C1 segment of cervical spinal cord (tissue), 14 donors: Measurements from ENCODE around the gene TESPA1.
"Not testable (repeated sequence)": the region's sequence is repeated elsewhere in the genome, so short reads cannot be mapped to it uniquely, and the experiment has no call there.

Experiments
- DNase-seq, 14 donors: peaks; one replicate each; lab custom pipeline; 2025; lab: John Stamatoyannopoulos, UW

Gene TESPA1

GRCh38 chr12:54948171-54948570, 36.4 kb downstream of the TESPA1 start:
- DNase-seq, result no peak

GRCh38 chr12:54945082-54945481, 39.5 kb downstream of the TESPA1 start:
- DNase-seq, result no peak

GRCh38 chr12:54943292-54943691, 41.3 kb downstream of the TESPA1 start:
- not testable (repeated sequence) for DNase-seq

- peak in 11 of 14 donors; percentile 2 to 39 (median 19) for DNase-seq
Measured at GRCh38 chr12:54941659-54942058, 42.9 kb downstream of the TESPA1 start.

- DNase-seq, result no peak
Measured at GRCh38 chr12:54940727-54941315, 43.7 kb downstream of the TESPA1 start.

- DNase-seq, result no peak
Measured at GRCh38 chr12:54937929-54938328, 46.6 kb downstream of the TESPA1 start.

GRCh38 chr12:54937376-54937775, 47.2 kb downstream of the TESPA1 start:
- no peak for DNase-seq

- no peak for DNase-seq
Measured at GRCh38 chr12:54936736-54937135, 47.8 kb downstream of the TESPA1 start.

- DNase-seq, result no peak
Measured at GRCh38 chr12:54935235-54935951, 49.2 kb downstream of the TESPA1 start.

- no peak for DNase-seq
Measured at GRCh38 chr12:54934419-54934818, 50.1 kb downstream of the TESPA1 start.

- no peak for DNase-seq
Measured at GRCh38 chr12:54933376-54933775, 51.2 kb downstream of the TESPA1 start.

- DNase-seq, result no peak
Measured at GRCh38 chr12:54932691-54933090, 51.9 kb downstream of the TESPA1 start.

- no peak for DNase-seq
Measured at GRCh38 chr12:54932038-54932437, 52.5 kb downstream of the TESPA1 start.

GRCh38 chr12:54929998-54930397, 54.6 kb downstream of the TESPA1 start:
- no peak for DNase-seq

GRCh38 chr12:54926246-54926645, 58.3 kb downstream of the TESPA1 start:
- no peak for DNase-seq

GRCh38 chr12:54924972-54925707, 59.4 kb downstream of the TESPA1 start:
- no peak for DNase-seq

GRCh38 chr12:54917001-54917488, 67.5 kb downstream of the TESPA1 start:
- DNase-seq, result no peak
